ENCODE measurements around the gene SHOC2. TPM values are rescaled to one million over a fixed set of nuclear protein-coding genes. Genes with fewer than 3 reads are reported as not detected.

Gene SHOC2
- polyA plus RNA-seq, 1 donor, result 34.3 TPM

GRCh38 chr10:110983466-110983865 lies 64.1 kb downstream of the SHOC2 start:
- H3K4me1 ChIP-seq (ENCODE audit: control insufficient read depth, insufficient read depth, low read length), result no peaks in the 10 kb centered on the region
- H3K4me3 ChIP-seq (ENCODE audit: low read length), result no peak overlapping the region
- no peak for DNase-seq
- no peak overlapping the region for H3K27ac ChIP-seq (ENCODE audit: low read length)
- peaks cover 4% of the 10 kb centered on the region for H3K36me3 ChIP-seq (ENCODE audit: control insufficient read depth, insufficient read depth, low read length)
- no peaks in the 10 kb centered on the region for H3K27me3 ChIP-seq (ENCODE audit: control insufficient read depth, insufficient read depth, low read length)
- no peaks in the 10 kb centered on the region for H3K9me3 ChIP-seq (ENCODE audit: control insufficient read depth, low read depth, low read length)
- WGBS (ENCODE audit: insufficient coverage, low lambda C conversion rate), result 80% methylated on average over 3 of the region's 3 CpGs

- H3K9me3 ChIP-seq (ENCODE audit: control insufficient read depth, low read depth, low read length), result no peaks in the 10 kb centered on the region
- no peak overlapping the region for H3K4me3 ChIP-seq (ENCODE audit: low read length)
- no peak for DNase-seq
- no peaks in the 10 kb centered on the region for H3K4me1 ChIP-seq (ENCODE audit: control insufficient read depth, insufficient read depth, low read length)
- 100% methylated on average over 1 of the region's 2 CpGs for WGBS (ENCODE audit: insufficient coverage, low lambda C conversion rate)
- H3K36me3 ChIP-seq (ENCODE audit: control insufficient read depth, insufficient read depth, low read length), result peaks cover 2% of the 10 kb centered on the region
- no peak overlapping the region for H3K27ac ChIP-seq (ENCODE audit: low read length)
- no peaks in the 10 kb centered on the region for H3K27me3 ChIP-seq (ENCODE audit: control insufficient read depth, insufficient read depth, low read length)
These were observed 66.3 kb downstream of the SHOC2 start for GRCh38 chr10:110985497-110986275.

GRCh38 chr10:110989016-110989415 lies 69.6 kb downstream of the SHOC2 start:
- 100% methylated on average over 1 of the region's 1 CpG for WGBS (ENCODE audit: insufficient coverage, low lambda C conversion rate)
- no peaks in the 10 kb centered on the region for H3K4me1 ChIP-seq (ENCODE audit: control insufficient read depth, insufficient read depth, low read length)
- H3K27me3 ChIP-seq (ENCODE audit: control insufficient read depth, insufficient read depth, low read length), result no peaks in the 10 kb centered on the region
- no peaks in the 10 kb centered on the region for H3K9me3 ChIP-seq (ENCODE audit: control insufficient read depth, low read depth, low read length)
- no peak overlapping the region for H3K4me3 ChIP-seq (ENCODE audit: low read length)
- no peak for DNase-seq
- H3K27ac ChIP-seq (ENCODE audit: low read length), result no peak overlapping the region
- H3K36me3 ChIP-seq (ENCODE audit: control insufficient read depth, insufficient read depth, low read length), result peaks cover 2% of the 10 kb centered on the region

- Histone ChIP-seq H3K4me1 (ENCODE audit: control insufficient read depth, insufficient read depth, low read length) (no peaks in the 10 kb centered on the region), H3K9me3 (ENCODE audit: control insufficient read depth, low read depth, low read length) (no peaks in the 10 kb centered on the region), H3K27ac (ENCODE audit: low read length) (no peak overlapping the region), H3K27me3 (ENCODE audit: control insufficient read depth, insufficient read depth, low read length) (no peaks in the 10 kb centered on the region), H3K36me3 (ENCODE audit: control insufficient read depth, insufficient read depth, low read length) (peaks cover 6% of the 10 kb centered on the region), H3K4me3 (ENCODE audit: low read length) (no peak overlapping the region)
- DNase-seq, result no peak
- 80% methylated on average over 1 of the region's 3 CpGs for WGBS (ENCODE audit: insufficient coverage, low lambda C conversion rate)
These were observed 72.8 kb downstream of the SHOC2 start for GRCh38 chr10:110992006-110992800.

- H3K36me3 ChIP-seq (ENCODE audit: control insufficient read depth, insufficient read depth, low read length), result peaks cover 6% of the 10 kb centered on the region
- H3K4me1 ChIP-seq (ENCODE audit: control insufficient read depth, insufficient read depth, low read length), result no peaks in the 10 kb centered on the region
- no peak overlapping the region for H3K4me3 ChIP-seq (ENCODE audit: low read length)
- no peaks in the 10 kb centered on the region for H3K27me3 ChIP-seq (ENCODE audit: control insufficient read depth, insufficient read depth, low read length)
- H3K9me3 ChIP-seq (ENCODE audit: control insufficient read depth, low read depth, low read length), result no peaks in the 10 kb centered on the region
- WGBS (ENCODE audit: insufficient coverage, low lambda C conversion rate), result 95% methylated on average over 3 of the region's 4 CpGs
- DNase-seq, result no peak
- H3K27ac ChIP-seq (ENCODE audit: low read length), result no peak overlapping the region
These were observed 73.8 kb downstream of the SHOC2 start for GRCh38 chr10:110993024-110993693.

GRCh38 chr10:110994406-110995086 lies 75.1 kb downstream of the SHOC2 start:
- DNase-seq, result no peak
- H3K27ac ChIP-seq (ENCODE audit: low read length), result no peak overlapping the region
- WGBS (ENCODE audit: insufficient coverage, low lambda C conversion rate), result no CpG with 5 or more reads among the region's 1 CpG
- peaks cover 6% of the 10 kb centered on the region for H3K36me3 ChIP-seq (ENCODE audit: control insufficient read depth, insufficient read depth, low read length)
- no peaks in the 10 kb centered on the region for H3K9me3 ChIP-seq (ENCODE audit: control insufficient read depth, low read depth, low read length)
- H3K4me3 ChIP-seq (ENCODE audit: low read length), result no peak overlapping the region
- no peaks in the 10 kb centered on the region for H3K27me3 ChIP-seq (ENCODE audit: control insufficient read depth, insufficient read depth, low read length)
- H3K4me1 ChIP-seq (ENCODE audit: control insufficient read depth, insufficient read depth, low read length), result no peaks in the 10 kb centered on the region

GRCh38 chr10:110995301-110995700 lies 75.9 kb downstream of the SHOC2 start:
- 74% methylated on average over 2 of the region's 2 CpGs for WGBS (ENCODE audit: insufficient coverage, low lambda C conversion rate)
- Histone ChIP-seq H3K4me1 (ENCODE audit: control insufficient read depth, insufficient read depth, low read length) (no peaks in the 10 kb centered on the region), H3K27me3 (ENCODE audit: control insufficient read depth, insufficient read depth, low read length) (no peaks in the 10 kb centered on the region), H3K36me3 (ENCODE audit: control insufficient read depth, insufficient read depth, low read length) (peaks cover 6% of the 10 kb centered on the region), H3K4me3 (ENCODE audit: low read length) (no peak overlapping the region), H3K27ac (ENCODE audit: low read length) (no peak overlapping the region), H3K9me3 (ENCODE audit: control insufficient read depth, low read depth, low read length) (no peaks in the 10 kb centered on the region)
- DNase-seq, result no peak

- Histone ChIP-seq H3K4me1 (ENCODE audit: control insufficient read depth, insufficient read depth, low read length) (no peaks in the 10 kb centered on the region), H3K27ac (ENCODE audit: low read length) (no peak overlapping the region), H3K4me3 (ENCODE audit: low read length) (no peak overlapping the region), H3K9me3 (ENCODE audit: control insufficient read depth, low read depth, low read length) (no peaks in the 10 kb centered on the region), H3K27me3 (ENCODE audit: control insufficient read depth, insufficient read depth, low read length) (no peaks in the 10 kb centered on the region), H3K36me3 (ENCODE audit: control insufficient read depth, insufficient read depth, low read length) (peaks cover 6% of the 10 kb centered on the region)
- no peak for DNase-seq
- WGBS (ENCODE audit: insufficient coverage, low lambda C conversion rate), result 100% methylated on average over 2 of the region's 6 CpGs
These were observed 76.9 kb downstream of the SHOC2 start for GRCh38 chr10:110996256-110996655.

- Histone ChIP-seq H3K4me1 (ENCODE audit: control insufficient read depth, insufficient read depth, low read length) (no peaks in the 10 kb centered on the region), H3K36me3 (ENCODE audit: control insufficient read depth, insufficient read depth, low read length) (peaks cover 13% of the 10 kb centered on the region), H3K4me3 (ENCODE audit: low read length) (no peak overlapping the region), H3K27ac (ENCODE audit: low read length) (no peak overlapping the region), H3K9me3 (ENCODE audit: control insufficient read depth, low read depth, low read length) (no peaks in the 10 kb centered on the region), H3K27me3 (ENCODE audit: control insufficient read depth, insufficient read depth, low read length) (no peaks in the 10 kb centered on the region)
- WGBS (ENCODE audit: insufficient coverage, low lambda C conversion rate), result no CpG with 5 or more reads among the region's 1 CpG
- DNase-seq, result no peak
These were observed 84.6 kb downstream of the SHOC2 start for GRCh38 chr10:111004016-111004415.

- H3K27me3 ChIP-seq (ENCODE audit: control insufficient read depth, insufficient read depth, low read length), result no peaks in the 10 kb centered on the region
- H3K27ac ChIP-seq (ENCODE audit: low read length), result no peak overlapping the region
- H3K9me3 ChIP-seq (ENCODE audit: control insufficient read depth, low read depth, low read length), result no peaks in the 10 kb centered on the region
- H3K4me3 ChIP-seq (ENCODE audit: low read length), result no peak overlapping the region
- no peak for DNase-seq
- H3K4me1 ChIP-seq (ENCODE audit: control insufficient read depth, insufficient read depth, low read length), result no peaks in the 10 kb centered on the region
- peaks cover 13% of the 10 kb centered on the region for H3K36me3 ChIP-seq (ENCODE audit: control insufficient read depth, insufficient read depth, low read length)
- WGBS (ENCODE audit: insufficient coverage, low lambda C conversion rate), result 100% methylated on average over 1 of the region's 2 CpGs
These were observed 88.1 kb downstream of the SHOC2 start for GRCh38 chr10:111007486-111007885.
